Glutamatergic neuron (in vitro differentiated cells): Measurements from ENCODE around the gene MT1A. TPM values are rescaled to one million over a fixed set of nuclear protein-coding genes. Genes with fewer than 3 reads are reported as not detected.

ENCODE experiments used
- DNase-seq: peaks from one replicate; pipeline ENCODE4 v3.0.0; 2022
- H3K27ac Mint-ChIP-seq: one replicate; pipeline ENCODE4 v1.8.0; 2020; ENCODE audit warnings: mild to moderate bottlenecking, mixed read lengths, inconsistent platforms; ENCODE audit not compliant: unreplicated experiment
- H3K27me3 Mint-ChIP-seq: one replicate; pipeline ENCODE4 v1.8.0; 2020; ENCODE audit warnings: mild to moderate bottlenecking, moderate library complexity, mixed read lengths, inconsistent platforms; ENCODE audit not compliant: unreplicated experiment
- H3K36me3 Mint-ChIP-seq: one replicate; pipeline ENCODE4 v1.8.0; 2020; ENCODE audit warnings: mild to moderate bottlenecking, mixed read lengths, inconsistent platforms; ENCODE audit not compliant: unreplicated experiment
- H3K4me1 Mint-ChIP-seq: one replicate; pipeline ENCODE4 v1.8.0; 2020; ENCODE audit warnings: mild to moderate bottlenecking, low read depth, mixed read lengths, inconsistent platforms; ENCODE audit not compliant: unreplicated experiment
- H3K4me3 Mint-ChIP-seq: one replicate; pipeline ENCODE4 v1.8.0; 2020; ENCODE audit warnings: mild to moderate bottlenecking, mixed read lengths, inconsistent platforms; ENCODE audit not compliant: unreplicated experiment
- H3K9me3 Mint-ChIP-seq: one replicate; pipeline ENCODE4 v1.8.0; 2020; ENCODE audit warnings: mild to moderate bottlenecking, moderate library complexity, mixed read lengths, inconsistent platforms; ENCODE audit not compliant: unreplicated experiment
- CTCF ChIP-seq: fragments of 200-600 bp; sonication (generic); IDR thresholded peaks from one replicate; pipeline ENCODE4 v1.5.0; 2021; ENCODE audit not compliant: partially characterized antibody, unreplicated experiment
- total RNA-seq: library from RNA; stranded (reverse); fragmentation: NEBNext Ultra II Directional; extraction: Animal tissue kit (Norgen Biotek cat#: 25700); gene quantifications from one replicate; pipeline ENCODE4 v1.2.1, GENCODE V29; 2021; ENCODE audit not compliant: unreplicated experiment

MT1A gene
- total RNA-seq, 1 donor from 2014 or later, result not detected

DNA sequence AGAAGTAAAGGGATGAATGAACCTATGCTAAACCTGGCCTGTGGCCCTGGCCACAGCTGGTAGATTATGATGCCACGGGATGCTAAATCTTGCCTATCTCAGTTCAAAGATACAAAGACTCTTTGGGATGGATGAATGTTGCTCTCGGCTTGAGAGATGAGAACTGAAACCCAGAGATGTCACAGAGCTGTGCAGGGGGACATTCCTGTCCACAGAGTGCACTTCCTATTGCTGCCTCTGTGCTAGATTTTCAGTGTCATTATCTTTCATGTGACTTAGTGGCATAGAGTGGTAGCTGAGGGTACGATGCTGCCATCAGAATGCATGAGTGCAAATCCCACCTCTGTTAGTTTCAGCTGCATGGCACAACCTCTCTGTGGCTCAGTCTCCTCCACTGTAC, 8.3 kb upstream of the MT1A start:
- TF ChIP-seq CTCF, result no peak
- no peaks in the 10 kb centered on the region for H3K36me3 Mint-ChIP-seq
- no peak for DNase-seq
- peaks cover 15% of the 10 kb centered on the region for H3K4me1 Mint-ChIP-seq
- H3K4me3 Mint-ChIP-seq, result no peak overlapping the region
- peaks cover 9% of the 10 kb centered on the region for H3K9me3 Mint-ChIP-seq
- H3K27me3 Mint-ChIP-seq, result peaks cover 32% of the 10 kb centered on the region
- no peak overlapping the region for H3K27ac Mint-ChIP-seq

- H3K27me3 Mint-ChIP-seq, result peaks cover 31% of the 10 kb centered on the region
Measured at GRCh38 chr16:56631197-56631596, 7.3 kb upstream of the MT1A start.

DNA sequence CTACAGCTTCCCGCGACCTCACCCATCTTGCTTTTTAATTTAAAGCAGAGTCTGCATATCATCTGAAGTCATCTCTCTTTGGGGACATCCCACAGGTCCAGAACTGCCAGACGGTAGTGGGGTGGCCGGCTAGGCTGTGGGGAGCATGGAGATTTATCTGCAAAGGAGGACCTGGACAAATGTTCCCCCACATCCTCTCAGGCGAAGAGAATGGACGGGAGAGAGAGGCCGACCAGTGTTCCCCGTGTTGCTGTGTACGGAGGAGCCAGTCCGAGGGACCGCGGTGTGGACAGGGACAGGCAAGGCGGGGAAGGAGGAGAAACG, 6.7 kb upstream of the MT1A start:
- H3K4me3 Mint-ChIP-seq, result peak overlapping the region; percentile 85
- H3K36me3 Mint-ChIP-seq, result no peaks in the 10 kb centered on the region
- no peak for DNase-seq
- no peak overlapping the region for H3K27ac Mint-ChIP-seq
- TF ChIP-seq CTCF, result no peak
- peaks cover 30% of the 10 kb centered on the region for H3K27me3 Mint-ChIP-seq
- H3K4me1 Mint-ChIP-seq, result peaks cover 11% of the 10 kb centered on the region
- H3K9me3 Mint-ChIP-seq, result peaks cover 9% of the 10 kb centered on the region

More at GRCh38 chr16:56631197-56631596, 7.3 kb upstream of the MT1A start:
- peaks cover 9% of the 10 kb centered on the region for H3K9me3 Mint-ChIP-seq
- H3K27ac Mint-ChIP-seq, result no peak overlapping the region
- DNase-seq, result no peak
- H3K36me3 Mint-ChIP-seq, result no peaks in the 10 kb centered on the region
- no peak for TF ChIP-seq CTCF
- H3K4me3 Mint-ChIP-seq, result no peak overlapping the region
- peaks cover 11% of the 10 kb centered on the region for H3K4me1 Mint-ChIP-seq

GRCh38 chr16:56632156-56632847, 6.2 kb upstream of the MT1A start, which contains the start of gene MT1M:
Gene MT1M, plus strand, starts transcription at chr16:56632659. Its CDS starts 73 bp downstream, at chr16:56632732.
- no peaks in the 10 kb centered on the region for H3K36me3 Mint-ChIP-seq
- peak within 1 kb of the TSS; percentile 85 for H3K4me3 Mint-ChIP-seq
- TF ChIP-seq CTCF, result no peak
- peaks cover 11% of the 10 kb centered on the region for H3K4me1 Mint-ChIP-seq
- H3K27me3 Mint-ChIP-seq, result peaks cover 28% of the 10 kb centered on the region
- DNase-seq, result no peak
- no peak within 1 kb of the TSS for H3K27ac Mint-ChIP-seq
- peaks cover 9% of the 10 kb centered on the region for H3K9me3 Mint-ChIP-seq

DNA sequence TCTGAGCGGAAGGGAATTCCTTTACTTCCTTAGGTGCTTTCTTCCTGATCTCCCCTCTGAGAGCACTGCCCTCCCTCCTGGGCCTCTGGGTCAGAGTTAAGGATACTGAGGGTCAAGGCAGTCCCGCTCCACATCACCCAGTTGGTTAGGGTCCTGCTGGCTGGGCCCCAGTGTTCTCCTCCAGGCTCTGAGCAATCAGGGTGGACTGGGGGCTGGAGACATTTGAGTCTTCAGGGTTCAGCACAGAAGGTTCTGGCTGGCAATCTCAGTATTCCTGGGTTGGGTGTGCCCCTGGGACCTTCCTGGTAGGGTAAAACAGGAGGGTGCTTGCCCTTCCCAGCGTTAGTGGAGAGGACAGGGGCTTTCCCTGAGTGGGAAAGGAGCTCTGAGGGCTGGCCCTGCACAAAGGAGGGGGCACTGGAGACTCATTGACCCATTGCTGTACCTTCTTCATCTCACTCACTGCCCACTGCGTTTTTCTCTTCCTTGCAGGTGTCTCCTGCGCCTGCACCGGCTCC, 5.6 kb upstream of the MT1A start:
- H3K27me3 Mint-ChIP-seq, result peaks cover 31% of the 10 kb centered on the region
- peaks cover 9% of the 10 kb centered on the region for H3K9me3 Mint-ChIP-seq
- H3K36me3 Mint-ChIP-seq, result no peaks in the 10 kb centered on the region
- peak overlapping the region; percentile 70 for H3K4me3 Mint-ChIP-seq
- H3K27ac Mint-ChIP-seq, result no peak overlapping the region
- no peak for DNase-seq
- TF ChIP-seq CTCF, result no peak
- peaks cover 13% of the 10 kb centered on the region for H3K4me1 Mint-ChIP-seq
